Measurements from ENCODE around the gene FCRL5. TPM values are rescaled to one million over a fixed set of nuclear protein-coding genes. Genes with fewer than 3 reads are reported as not detected.

The FCRL5 gene
- total and polyA plus RNA-seq, 2 donors (not counting 3 experiments of a cell fraction or from before 2014, with no cell fraction given), result not detected

DNA sequence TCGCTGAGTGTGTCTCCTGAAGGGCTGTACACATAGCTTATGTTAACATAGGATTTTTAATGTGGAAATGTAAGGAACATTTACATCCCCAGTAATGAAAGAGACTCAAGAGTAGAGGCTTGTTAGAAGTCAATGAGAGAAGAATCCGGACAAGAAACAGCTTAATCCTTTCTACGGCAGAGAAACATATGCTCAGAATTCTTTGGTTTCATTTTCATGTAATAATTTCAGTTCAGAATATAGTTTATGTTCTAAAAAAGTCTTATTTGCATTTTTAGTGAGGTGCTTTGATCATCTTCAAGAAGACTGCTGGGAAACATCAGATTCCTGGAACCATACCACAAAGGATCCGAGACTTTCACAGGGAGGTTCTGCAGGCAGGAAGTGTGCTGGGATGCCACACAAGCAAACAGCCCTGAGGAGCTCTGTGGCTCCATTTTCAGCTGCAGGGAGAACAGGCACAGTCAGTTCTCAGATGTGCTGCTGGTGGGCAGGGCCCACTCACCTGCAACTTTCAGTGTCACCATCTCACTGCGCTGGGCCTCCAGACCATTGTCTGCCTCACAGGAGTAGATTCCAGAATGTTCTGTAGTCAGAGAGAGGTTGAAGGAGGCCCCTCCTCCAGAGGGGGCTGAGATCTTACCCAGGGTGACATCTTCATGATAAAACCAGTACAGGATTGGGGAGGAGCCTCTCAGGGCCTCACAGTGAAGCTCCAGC, 28.4 kb downstream of the FCRL5 start:
- Histone ChIP-seq H2AFZ (ENCODE audit: low read depth, low read length) (no peak overlapping the region), H3K27me3 (ENCODE audit: control insufficient read depth in 2 of 2, insufficient read depth in 2 of 2, low read length in 2 of 2) (no peaks in the 10 kb centered on the region), H3K4me3 (replicated peaks in 1 of 3; ENCODE audit: insufficient read depth in 1 of 3, low read depth in 1 of 3, low read length in 3 of 3) (no peak overlapping the region), H3K27ac (ENCODE audit: insufficient read depth, low read depth, low read length) (no peak overlapping the region), H3K9me3 (replicated peaks; ENCODE audit: control insufficient read depth, insufficient read depth, low read length) (no peaks in the 10 kb centered on the region), H3K36me3 (ENCODE audit: control insufficient read depth in 2 of 2, extremely low read depth in 1 of 2, insufficient read depth in 2 of 2, low read length in 2 of 2) (no peaks in the 10 kb centered on the region), H3K9me1 (replicated peaks; ENCODE audit: control insufficient read depth, extremely low read depth, insufficient read depth, low read length) (no peaks in the 10 kb centered on the region), H3K4me2 (ENCODE audit: insufficient read depth, low read length) (no peak overlapping the region), H4K20me1 (replicated peaks; ENCODE audit: control insufficient read depth, extremely low read depth, insufficient read depth, low read length) (no peaks in the 10 kb centered on the region), H3K9ac (replicated peaks; ENCODE audit: extremely low read depth, insufficient read depth, low read length) (no peak overlapping the region), H3K4me1 (ENCODE audit: control insufficient read depth, extremely low read depth, insufficient read depth, low read length) (no peaks in the 10 kb centered on the region), H3K79me2 (ENCODE audit: control insufficient read depth, insufficient read depth, low read length) (no peaks in the 10 kb centered on the region)
- no TSS peak for BruUV-seq (replicated peaks)
- dilution Hi-C loops (cut with MboI; ENCODE audit: extremely low pct_ligation_motif_present, low sequenced_read_pairs) (no loop called here), intact Hi-C loops (cut with micrococcal nuclease) (no loop called here)
- FAIRE-seq (no peak), DNase-seq (ENCODE audit: low read depth, low spot score) (no peak)
- TF ChIP-seq POLR2AphosphoS5 (IDR thresholded peaks at IDR 0.05; ENCODE audit: insufficient read depth, low read depth, low read length) (no peak), GATA2 (IDR thresholded peaks at IDR 0.05; ENCODE audit: insufficient read depth, insufficient read length, low read depth, low read length) (no peak), MYC (IDR thresholded peaks at IDR 0.05; ENCODE audit: low read depth, low read length) (no peak), FOS (IDR thresholded peaks at IDR 0.05; ENCODE audit: borderline replicate concordance, insufficient read depth, low read length) (no peak), EZH2 (IDR thresholded peaks at IDR 0.05; ENCODE audit: borderline replicate concordance, low read depth, low read length, severe bottlenecking) (no peak), POLR2A (IDR thresholded peaks at IDR 0.05; ENCODE audit: low read depth, low read length) (no peak), JUN (IDR thresholded peaks at IDR 0.05; ENCODE audit: borderline replicate concordance, insufficient read depth, insufficient read length, low read depth) (no peak)
- TF ChIP-seq, protein P1, sequence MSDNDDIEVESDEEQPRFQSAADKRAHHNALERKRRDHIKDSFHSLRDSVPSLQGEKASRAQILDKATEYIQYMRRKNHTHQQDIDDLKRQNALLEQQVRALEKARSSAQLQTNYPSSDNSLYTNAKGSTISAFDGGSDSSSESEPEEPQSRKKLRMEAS (IDR thresholded peaks at IDR 0.05; ENCODE audit: insufficient read depth, insufficient read length), result no peak
- TF ChIP-seq, protein P2, sequence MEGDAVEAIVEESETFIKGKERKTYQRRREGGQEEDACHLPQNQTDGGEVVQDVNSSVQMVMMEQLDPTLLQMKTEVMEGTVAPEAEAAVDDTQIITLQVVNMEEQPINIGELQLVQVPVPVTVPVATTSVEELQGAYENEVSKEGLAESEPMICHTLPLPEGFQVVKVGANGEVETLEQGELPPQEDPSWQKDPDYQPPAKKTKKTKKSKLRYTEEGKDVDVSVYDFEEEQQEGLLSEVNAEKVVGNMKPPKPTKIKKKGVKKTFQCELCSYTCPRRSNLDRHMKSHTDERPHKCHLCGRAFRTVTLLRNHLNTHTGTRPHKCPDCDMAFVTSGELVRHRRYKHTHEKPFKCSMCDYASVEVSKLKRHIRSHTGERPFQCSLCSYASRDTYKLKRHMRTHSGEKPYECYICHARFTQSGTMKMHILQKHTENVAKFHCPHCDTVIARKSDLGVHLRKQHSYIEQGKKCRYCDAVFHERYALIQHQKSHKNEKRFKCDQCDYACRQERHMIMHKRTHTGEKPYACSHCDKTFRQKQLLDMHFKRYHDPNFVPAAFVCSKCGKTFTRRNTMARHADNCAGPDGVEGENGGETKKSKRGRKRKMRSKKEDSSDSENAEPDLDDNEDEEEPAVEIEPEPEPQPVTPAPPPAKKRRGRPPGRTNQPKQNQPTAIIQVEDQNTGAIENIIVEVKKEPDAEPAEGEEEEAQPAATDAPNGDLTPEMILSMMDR (IDR thresholded peaks at IDR 0.05; ENCODE audit: extremely low read depth in 1 of 2, insufficient read depth in 1 of 2, low read depth in 1 of 2, low read length in 2 of 2), result no peak
- ChIA-PET CTCF (interaction anchor here (0.9 to 1.3 kb wide), 2 partner anchors 10 to 18 kb away, joined by 4 to 5 read pairs; no protein-coding TSS in a partner anchor), POLR2A (no interaction called here)
